NCI-H524 treated with DMSO at 0.1 percent for 48 hours (cell line): ENCODE results near the gene KAZN.

Source experiments
- DNase-seq: peaks from one replicate; lab custom pipeline; 2025; lab: John Stamatoyannopoulos, UW

Gene KAZN

GRCh38 chr1:14614341-14614740 lies 15.9 kb downstream of the KAZN start:
- no peak for DNase-seq

GRCh38 chr1:14615549-14616218 lies 17.2 kb downstream of the KAZN start:
- no peak for DNase-seq

GRCh38 chr1:14616632-14617396 lies 18.3 kb downstream of the KAZN start:
- no peak for DNase-seq

GRCh38 chr1:14617791-14618190 lies 19.3 kb downstream of the KAZN start:
- DNase-seq: no peak

DNA sequence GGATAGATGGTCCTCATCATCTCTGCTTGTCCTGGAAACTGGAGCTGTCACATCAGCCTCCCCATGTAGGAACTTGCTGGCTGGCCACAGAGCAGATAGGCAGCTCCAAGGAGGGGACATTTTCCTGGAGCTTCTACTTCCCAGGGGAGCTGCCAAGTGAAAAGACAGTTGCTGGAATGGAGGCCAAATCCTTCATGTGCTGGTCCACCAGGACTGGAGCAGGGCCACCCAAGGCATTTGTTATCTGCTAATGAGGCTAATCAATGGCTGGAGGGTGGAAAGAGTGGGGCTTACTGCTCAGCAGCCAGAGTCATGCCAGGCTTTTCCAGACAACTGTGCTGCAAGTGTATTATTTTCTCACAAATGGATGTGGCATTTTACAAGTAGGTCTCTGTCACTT lies 22.5 kb downstream of the KAZN start:
- DNase-seq: no peak

GRCh38 chr1:14623090-14623489 lies 24.6 kb downstream of the KAZN start:
- no peak for DNase-seq

DNA sequence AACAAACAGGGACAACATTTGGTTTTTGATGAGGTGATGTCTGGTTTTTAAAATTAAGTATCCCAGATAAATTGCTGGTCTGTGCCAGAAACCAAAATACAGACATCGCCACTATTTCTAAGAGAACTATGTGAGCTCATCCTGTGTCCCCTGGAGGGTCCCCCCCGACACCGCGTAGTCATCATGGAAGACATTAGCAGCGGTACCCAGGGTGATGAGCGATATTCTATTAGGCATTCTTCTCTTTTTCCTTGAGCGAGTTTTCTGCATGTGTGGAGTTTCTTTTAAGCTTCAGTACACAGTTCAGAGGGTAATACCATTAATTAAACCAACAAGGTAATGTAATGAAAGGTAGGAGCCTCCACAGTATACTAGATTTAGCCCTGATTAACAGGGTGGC lies 26.5 kb downstream of the KAZN start:
- no peak for DNase-seq

GRCh38 chr1:14625572-14625971 lies 27.1 kb downstream of the KAZN start:
- no peak for DNase-seq

DNA sequence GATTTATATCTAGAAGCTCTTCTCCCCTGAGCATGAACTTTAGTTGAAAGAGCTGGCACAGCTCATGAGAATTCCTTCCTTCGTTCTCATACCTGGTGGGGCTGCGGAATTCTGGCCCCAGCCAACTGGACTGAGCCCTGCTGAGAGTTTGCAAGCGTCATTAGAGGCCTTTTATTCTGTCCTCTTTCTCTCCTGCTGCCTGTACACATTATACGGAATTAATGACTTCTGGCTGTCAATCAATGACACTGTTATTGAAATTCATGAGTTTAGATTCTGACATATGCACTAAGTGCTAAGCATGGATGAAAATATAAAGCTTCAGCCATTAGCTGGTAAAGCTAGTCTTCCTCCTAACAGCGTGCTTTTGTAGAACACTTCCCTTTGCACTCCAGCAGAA lies 27.5 kb downstream of the KAZN start:
- no peak for DNase-seq

DNA sequence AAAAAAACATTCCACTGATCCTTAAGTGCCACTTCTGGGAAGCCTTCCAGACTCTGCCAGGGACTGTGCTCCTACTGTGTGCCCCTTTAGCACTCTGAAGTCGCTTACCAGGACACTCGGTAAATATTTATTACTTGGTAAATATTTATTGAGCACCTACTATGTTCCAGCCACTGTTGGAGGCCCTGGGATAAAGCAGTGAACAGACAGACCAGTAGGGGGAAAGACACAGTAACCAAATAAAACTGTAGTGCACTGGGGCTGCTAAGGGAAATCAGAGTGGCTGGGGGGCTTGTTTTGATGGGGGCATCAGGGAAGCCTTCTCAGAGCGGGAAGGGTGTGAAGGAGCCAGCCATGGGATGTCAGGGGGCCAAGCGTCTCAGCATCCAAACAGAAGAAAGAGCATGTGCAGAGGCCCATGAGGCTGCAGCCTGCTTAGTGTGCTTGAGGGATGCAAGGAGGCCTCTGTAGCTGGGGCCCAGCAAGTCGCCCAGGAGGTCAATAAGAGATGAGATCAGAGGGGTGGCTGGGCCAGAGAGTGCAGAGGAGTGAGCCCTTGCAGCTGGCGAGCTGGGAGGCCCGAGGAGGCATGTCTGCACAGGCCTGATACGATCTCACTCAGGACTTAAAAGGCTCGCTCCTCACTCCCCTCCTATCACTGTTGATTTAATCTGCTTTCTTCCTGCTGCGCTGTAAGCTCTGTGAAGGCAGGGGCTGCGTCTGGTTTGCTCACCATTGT lies 28.6 kb downstream of the KAZN start:
- no peak for DNase-seq

- DNase-seq: no peak
Measured at GRCh38 chr1:14627608-14628489, 29.4 kb downstream of the KAZN start.

DNA sequence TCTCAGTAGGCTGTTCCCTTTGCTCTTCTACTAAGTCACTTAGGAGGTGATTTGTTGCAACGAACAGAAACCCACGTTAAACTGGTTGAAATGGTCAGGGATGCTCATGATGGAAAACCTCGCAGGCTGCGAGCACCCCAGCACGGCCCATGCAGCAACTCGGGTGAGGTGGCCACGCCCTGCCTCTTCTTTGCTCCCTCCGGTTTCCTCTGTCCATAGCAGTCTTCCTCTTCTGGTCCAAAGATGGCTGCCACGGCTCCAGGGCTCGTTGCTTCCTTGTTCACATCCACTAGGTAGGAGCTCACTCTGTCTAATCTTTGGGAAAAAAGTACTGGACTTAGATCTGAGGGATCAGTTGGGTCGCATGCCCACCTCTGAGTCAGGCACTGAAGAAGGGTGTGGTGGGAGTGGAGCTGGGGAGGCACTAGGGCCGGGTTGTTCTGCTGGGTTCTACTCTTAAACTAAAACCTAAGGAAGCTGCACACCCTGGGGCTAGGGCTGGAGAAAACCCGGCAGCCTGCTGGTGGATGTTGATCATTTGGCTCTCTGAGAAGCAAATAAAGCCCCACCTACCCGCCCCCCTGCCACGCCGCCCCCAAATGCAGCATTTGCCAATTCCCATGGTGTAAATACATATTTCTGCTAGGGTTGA lies 31.0 kb downstream of the KAZN start:
- no peak for DNase-seq

- DNase-seq: no peak
Measured at GRCh38 chr1:14630986-14631385, 32.5 kb downstream of the KAZN start.

DNA sequence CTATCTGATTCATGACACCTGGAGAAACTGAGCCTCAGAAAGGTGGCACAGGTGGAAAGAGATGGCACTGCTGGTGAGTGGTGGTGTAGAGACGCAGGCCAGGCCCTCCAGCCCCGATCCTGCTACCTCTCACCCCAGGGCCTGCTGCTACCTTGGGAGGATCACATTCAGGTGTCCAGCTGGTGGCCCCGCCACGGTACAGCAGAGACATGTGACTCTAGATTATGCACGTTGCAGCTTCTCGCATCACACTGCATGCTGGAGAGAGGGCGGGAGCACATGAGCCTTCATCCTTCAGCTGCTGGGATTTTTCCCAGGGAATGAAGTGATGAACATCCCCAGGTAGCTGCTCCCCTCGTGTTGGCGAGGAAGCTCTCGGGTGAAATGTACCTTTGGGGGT lies 32.9 kb downstream of the KAZN start:
- DNase-seq: no peak

DNA sequence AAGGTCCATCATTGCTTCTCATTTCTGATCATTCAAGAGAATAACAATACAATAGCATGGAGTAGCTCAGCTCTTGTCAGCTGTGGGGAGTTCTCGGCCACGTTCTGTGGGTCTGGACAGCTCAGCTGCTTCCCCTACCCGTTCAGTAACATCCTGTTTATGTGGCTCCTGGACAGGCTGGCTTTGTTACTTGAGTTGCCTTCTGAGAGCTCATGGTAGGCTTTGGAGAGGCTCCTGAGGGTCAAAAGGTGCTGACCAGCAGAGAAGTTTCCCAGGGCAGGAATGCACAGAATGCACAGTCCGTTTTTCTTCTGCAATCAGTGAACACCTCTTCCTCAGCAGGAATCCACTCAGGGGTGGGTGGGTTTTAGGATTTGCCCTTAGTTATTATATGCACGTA lies 36.0 kb downstream of the KAZN start:
- no peak for DNase-seq

- DNase-seq: no peak
Measured at GRCh38 chr1:14635421-14635820, 36.9 kb downstream of the KAZN start.

DNA sequence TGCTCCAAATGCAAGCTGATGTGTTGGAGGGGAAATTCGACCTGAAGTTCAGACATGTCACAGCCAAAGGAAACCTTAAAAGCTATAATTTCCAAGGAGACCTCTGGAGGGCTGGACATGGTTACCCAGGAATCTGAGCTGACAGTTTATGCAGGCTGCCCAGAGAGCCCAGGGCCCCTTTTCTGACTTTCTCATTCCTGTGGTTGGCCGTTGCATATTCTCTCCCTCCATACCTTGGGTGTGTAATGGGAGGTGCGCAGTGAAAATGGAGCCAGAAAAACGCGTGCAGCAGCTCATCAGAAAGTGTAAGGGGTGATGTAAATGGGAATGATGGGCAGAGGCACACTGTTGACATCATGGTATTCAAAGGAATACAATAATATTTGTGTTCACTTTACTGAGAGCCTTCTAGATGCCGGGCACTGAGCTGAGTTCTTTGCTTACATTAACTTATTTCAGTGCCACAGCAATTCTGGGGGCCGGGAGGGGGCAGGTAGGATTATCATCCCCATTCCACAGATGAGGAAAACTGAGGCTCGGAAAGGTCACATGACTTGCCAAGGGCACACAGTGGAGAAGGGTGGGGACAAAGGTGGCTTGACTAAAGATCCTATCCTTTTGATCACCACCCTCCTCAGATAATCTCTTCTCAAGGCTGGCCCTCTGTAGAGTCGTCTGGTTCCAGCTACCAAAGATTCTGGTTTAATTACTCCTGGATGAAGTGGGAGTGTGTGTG lies 38.6 kb downstream of the KAZN start:
- DNase-seq: no peak

DNA sequence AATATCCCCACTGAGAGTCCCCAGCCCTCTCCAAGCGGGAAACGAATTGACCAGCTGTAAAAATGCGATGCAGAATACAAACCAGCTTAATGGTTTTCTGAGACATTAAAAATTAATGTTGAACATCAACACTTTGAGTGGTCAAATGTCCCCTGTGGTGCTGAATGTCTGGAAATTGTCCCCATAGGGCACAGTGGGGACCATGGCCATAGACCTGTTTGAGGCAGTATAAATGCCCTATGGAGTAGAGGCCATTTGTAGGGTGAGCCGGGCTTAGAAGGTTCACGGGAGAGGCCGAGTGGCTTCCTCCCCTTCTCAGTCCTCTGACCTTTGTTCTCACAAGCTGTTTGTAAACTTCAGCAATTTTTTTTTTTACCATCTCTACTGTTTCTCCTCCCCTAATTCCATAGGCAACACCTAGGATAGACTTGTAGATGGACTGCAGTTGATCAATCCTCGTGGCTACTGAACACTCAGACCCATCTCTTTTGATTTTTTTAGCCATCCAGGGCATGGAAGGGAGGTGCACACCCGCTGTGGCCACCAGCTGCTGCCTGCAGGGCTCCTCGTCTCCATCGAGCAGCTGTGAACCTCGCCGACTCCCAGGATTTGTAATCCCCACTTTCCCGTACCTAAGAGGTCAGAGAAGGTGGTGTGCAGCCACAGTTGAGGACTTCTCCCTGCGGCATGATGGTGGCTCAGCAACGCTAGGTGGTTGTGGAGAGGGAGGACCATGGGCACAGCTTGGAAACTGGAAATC lies 41.0 kb downstream of the KAZN start:
- DNase-seq: no peak

- DNase-seq: no peak
Measured at GRCh38 chr1:14642712-14643111, 44.2 kb downstream of the KAZN start.

- DNase-seq: no peak
Measured at GRCh38 chr1:14646973-14647372, 48.5 kb downstream of the KAZN start.
